ENCODE measurements around the gene OTOG.

Gene OTOG

DNA sequence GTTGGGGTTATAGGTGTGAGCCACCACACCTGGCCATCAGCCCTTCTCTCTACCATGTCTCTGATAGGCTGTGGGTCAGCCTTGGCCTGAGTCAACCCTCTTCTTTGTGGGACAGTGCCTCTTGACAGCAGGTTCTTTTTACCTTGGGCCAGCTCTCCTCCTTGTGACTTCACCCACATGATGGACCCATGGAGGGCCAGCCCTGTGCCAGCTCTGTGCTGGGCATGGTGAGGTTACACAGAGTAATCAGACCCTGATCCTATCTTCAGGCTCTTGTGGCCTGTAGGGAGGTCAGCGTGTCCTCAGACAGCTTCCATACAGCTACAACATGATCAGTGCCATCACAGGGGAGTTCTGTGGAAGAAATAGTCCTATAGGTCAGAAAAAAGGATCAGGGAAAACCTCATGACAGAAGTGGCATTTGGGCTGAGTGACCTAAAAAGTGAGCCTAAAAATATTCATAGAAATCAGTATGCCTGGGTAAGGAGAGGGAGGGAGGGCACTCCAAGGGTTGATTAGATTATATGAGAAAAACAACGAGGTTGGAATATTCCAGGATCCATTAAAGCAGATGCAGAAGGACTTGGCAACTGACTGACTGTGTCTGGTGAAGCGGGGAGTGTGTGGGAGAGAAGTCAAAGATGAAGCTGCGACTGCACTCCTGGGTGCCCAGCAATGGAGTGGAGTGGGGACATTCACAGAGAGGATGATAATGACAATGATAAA, 17.1 kb downstream of the OTOG start:
- no peak for DNase-seq

DNA sequence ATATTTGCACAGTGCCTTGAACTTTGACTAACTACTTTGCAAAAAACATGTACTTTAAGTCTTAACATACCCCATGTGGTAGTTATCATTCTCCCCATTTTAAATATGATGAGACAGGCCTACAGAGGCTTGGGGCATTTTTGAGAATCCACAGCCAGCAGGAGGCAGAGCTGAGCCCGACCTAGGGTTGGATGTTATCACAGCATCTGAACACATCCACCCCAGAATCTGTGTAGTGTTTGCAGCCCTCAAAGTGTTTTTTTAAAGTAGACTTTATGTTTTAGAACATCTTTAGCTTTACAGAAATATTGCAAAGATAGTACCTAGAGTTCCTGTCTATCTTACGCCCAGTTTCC, 17.6 kb downstream of the OTOG start:
- DNase-seq = no peak

DNA sequence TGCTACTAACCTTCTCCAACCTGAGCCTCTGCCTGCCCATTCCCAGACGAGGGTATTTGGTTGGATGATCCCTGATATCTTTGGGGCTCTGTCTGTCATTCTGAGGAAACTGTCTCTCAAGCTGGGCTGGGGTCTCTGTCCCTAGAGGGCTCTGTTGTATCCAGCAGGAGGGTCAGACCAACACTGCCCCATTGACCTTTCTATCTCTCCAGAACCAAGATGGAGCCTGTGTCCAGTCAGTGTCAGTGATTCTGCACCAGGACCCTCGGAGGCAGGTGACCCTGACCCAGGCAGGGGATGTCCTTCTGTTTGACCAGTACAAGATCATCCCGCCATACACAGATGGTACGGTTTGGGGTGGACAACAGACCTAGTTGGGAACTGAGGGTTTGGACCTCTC, 21.9 kb downstream of the OTOG start:
- no peak for DNase-seq

DNA sequence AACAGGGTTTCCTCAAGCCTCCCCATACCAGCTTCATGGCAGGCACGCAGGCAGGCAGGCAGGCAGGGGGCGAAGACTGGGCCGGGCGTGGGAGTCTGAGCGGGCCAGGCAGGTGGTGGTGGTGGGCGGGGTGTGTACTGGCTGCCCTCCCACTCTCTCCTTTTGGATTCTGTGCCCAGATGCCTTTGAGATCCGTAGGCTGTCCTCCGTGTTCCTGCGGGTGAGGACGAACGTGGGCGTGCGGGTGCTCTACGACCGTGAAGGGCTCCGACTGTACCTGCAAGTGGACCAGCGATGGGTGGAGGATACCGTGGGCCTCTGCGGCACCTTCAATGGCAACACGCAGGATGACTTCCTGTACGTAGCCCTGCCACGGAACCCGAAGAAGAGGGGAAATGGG, 23.0 kb downstream of the OTOG start:
- DNase-seq = no peak

DNA sequence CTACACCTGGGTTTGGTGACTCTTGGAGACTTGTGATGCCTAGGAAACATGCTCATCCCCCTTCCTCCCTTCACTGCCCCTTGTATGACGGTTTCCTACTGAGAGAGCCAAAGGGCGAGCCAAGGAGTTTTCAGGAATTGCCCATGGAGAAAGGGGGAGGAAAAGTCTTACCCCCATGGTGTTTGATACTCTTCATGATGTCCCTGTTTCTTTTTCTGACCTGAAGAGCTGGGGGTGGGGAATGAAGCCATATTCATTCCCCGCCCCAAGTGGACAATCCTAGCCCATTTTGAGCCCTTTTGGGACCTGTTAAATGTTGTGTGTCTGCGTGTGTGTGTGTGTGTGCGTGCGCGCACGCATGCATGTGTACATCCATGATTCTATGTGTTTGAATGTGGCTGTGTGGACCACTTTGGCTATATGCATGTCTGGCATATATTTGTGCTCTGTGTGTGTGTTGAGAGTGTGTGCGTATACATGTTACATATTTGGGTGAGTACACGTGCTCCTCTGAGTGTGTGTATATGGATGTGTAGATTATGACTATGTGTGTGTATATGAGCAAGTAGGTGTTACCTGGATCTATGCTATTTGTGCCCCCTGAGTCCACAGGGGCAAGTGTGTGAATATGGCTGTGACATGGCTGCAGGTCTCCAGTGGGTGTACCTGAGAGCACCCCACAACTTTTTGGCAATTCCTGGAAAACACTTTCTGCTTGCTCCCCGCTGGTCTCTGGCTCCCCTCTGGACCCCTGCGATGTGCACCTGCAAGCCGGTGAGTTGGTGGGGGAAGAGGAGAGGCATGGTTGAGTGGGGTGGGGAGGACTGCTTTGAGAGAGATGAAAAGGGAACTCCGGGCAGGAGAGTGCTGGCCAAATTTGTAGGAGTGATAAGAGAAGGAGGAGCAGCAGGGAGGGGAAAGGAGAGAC, 24.6 kb downstream of the OTOG start:
- DNase-seq = no peak

DNA sequence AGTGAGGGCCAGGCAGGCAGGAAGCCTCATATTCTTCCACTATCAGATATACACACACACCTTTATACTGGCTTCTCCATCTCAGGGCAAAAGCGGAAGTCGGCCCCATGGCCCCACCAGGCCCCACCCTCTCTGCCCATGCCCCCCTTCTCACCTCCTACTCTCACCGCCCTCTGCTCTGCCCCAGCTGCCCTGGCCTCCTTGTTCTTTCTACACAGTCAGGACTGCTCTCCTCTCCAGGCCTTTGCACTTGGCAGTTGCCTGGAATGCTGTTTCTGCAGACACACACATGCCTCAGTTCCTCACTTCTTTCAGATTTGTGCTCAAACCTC, 25.3 kb downstream of the OTOG start:
- no peak for DNase-seq

DNA sequence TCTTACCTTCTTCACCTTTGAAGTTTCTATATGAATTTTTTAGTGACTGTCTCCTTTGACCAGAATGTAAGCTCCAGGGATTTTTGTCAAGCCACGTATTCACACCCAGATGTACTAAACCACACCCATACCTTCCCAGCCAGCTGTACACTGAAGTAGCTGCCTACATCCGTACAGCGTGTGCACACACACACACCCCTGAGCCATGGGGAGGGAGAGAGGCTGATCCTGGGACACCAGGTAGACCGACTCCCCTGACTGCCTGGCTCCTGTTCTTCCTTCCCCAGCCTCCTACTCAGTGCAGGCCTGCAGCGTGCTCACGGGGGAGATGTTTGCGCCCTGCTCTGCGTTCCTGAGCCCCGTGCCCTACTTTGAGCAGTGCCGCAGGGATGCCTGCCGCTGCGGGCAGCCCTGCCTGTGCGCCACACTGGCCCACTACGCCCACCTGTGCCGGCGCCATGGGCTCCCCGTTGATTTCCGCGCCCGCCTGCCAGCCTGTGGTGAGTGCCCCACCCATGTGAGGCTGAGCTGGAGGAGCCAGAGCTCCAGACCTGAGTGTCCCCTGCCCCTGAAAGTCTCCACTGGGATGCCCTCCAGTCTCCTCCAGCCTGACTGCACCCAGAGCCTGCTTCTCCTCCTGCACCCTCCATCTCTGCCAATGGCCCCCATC, 25.9 kb downstream of the OTOG start:
- no peak for DNase-seq

DNA sequence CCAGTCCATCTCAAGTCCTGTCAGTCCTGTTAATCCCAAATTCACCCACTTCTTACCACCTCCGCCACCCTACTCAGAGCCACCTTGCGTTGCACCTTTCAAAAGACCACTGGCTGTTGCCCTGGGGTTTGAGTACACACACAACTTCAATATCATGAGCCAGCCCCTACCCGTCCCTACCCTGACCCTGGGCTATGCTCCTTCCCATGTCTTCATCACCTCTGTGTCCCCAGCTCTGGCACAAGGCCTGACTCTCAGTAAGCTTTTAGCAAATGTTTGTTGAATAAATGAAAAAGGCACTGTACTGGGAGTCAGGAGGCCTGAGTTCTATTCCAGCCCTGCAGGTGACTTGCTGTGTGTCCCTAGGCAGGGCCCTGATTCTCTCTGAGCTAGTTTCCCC, 26.5 kb downstream of the OTOG start:
- no peak for DNase-seq

DNA sequence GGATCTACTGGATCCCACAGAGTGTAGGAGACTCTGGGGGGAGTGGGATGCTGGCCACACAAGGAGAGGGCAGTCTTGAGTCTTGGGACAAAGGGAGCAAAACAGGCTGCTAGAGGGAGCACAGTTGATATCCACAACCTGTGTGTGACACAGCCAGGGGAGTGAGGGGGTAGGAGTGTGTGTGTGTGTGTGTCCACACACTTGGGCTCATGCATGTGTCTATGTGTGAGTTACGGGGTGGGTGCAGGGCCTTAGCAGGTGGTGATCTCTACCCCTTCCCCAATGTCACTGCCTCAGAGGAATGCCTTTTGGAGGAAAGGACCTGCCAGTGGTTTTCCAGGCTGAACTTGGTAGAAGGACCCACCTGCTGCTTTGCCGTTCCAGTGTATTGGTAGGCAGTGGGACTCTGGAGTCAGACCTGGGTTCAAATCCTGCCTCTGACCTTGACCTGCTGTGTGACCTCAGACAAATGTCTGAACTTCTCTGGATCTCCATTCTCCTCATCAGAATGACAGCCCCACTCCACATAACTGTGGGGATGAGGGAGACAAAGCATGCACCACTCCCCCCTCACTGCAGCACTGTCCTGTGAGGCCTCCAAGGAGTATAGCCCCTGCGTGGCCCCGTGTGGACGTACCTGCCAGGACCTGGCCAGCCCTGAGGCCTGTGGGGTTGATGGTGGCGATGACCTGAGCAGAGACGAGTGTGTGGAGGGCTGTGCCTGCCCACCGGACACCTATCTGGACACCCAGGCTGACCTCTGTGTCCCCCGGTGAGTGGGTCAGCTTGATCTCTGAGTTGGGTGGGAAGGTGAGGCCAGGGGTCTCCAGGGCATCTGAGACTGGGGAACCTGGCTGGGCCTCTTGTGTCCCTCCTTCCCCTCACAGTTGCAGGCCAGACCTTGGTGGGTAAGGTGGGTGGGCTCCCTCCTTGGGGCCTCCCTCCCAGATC, 27.4 kb downstream of the OTOG start:
- no peak for DNase-seq

DNA sequence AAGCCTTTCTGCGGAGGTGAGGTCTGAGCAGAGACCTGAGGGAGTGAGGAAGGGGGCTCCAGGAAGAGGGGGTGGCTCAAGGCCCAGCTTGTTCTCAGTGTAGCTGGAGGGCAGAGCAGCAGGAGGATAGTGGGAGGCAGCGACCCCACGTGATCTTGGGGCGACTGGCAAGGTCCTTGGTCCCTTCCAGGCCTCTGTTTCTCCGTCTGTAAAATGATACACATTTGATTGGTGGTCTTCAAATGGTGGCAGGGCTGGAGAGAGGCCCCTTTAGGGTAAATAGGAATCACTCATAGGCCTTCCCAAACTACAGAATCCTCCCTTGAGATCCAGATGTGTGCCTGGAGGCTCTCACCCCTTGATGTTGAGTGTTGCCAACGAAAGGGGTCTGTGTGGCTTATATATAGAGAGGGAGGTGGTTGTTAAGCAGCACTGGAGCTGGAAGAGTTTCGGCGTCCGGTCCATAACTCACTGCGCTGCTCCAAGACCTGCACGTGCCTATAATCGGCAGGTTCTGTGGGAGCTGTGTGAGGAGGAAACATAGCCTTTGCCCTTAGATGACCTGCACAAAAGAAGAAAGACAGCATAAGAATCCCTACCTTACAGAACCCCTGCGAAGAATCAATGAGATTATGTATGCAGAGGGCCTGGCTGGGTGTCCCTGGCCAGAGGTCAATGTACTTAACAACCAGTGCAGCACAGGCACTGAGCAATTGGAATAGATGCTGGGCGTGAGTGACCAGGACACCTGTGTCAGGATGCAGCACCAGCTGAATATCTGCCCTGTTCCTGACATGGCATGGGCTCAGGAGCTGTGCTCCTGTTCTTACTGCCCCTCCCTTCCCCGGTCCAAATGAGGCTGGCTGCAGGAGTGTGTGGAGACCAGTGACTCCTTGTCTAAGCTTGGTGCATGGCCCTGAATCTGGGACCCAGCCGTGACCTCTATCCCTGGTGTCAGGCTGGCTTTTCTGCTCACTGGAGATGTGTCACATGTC, 28.7 kb downstream of the OTOG start:
- DNase-seq = no peak

DNA sequence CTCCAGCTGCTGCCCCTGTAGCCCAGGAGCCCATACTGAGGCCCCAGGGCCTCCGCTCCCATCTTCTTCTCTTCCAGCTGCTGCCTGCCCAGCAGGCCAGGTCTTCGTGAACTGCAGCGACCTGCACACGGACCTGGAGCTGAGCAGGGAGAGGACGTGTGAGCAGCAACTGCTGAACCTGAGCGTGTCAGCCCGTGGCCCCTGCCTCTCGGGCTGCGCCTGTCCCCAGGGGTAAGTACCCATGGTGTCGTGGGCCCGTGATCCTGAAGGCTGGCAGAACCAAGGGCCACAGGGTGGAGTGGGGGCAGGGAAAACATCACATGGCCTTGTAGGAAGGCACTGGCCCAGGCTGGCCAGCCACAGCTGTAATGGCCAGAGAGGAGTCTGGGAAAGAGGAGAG, 31.2 kb downstream of the OTOG start:
- no peak for DNase-seq

DNA sequence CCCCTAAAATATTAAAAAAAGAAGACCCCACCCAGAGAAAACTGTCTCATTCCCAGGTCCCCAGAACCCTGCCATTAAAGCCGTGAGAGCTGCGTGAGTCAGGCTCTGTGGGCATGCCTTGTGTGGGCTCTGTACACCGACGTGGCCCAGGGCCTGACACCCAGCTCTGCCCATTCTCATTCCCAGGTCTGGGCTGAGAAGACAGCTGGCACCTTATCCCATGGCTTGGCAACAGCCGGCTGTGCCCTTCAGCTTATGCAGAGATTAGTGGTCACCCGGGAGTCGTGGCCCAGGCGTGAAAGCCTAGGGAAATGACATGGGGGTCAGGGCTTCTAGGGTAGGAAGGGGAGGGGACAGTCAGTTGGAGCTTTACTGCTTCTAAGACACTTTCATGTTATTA, 31.9 kb downstream of the OTOG start:
- DNase-seq = no peak

DNA sequence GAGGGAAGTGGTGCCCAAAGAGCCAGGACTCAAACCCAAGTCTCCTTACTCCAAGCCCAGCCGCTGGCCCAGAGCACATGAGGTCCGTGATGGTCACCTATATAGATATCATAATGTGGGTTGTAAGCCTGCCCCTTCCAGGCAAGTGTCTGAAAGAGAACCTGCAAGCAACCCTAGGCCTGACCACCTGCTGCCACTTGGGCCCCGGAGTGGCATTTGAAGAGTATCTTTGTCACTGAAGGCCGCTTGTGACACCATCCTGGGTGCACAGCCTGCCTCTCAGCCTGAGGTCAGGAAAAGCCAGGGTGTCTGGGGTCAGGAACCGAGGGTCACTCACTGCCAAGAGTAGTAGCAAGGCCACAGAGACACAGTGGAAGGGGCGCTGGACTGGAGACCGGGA, 32.4 kb downstream of the OTOG start:
- DNase-seq = no peak

DNA sequence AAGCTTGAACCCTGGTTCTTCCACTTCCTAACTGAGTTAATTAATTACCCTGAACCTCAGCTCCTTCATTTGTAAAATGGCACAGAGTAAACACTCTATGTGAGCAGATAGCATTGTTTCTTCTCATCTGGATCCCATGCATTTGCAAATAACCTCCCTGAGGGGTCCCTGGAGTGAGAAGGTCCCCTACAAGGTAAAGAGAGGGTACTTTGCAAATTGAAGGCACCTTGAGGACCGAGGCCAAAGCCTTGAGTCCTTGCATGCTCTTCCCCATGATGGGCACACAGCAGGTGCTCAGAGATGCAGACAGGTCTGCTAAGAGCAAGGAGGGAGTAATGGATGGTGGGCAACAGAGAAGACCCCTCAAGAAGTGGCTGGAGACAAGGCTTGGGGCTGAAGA, 33.2 kb downstream of the OTOG start:
- no peak for DNase-seq

DNA sequence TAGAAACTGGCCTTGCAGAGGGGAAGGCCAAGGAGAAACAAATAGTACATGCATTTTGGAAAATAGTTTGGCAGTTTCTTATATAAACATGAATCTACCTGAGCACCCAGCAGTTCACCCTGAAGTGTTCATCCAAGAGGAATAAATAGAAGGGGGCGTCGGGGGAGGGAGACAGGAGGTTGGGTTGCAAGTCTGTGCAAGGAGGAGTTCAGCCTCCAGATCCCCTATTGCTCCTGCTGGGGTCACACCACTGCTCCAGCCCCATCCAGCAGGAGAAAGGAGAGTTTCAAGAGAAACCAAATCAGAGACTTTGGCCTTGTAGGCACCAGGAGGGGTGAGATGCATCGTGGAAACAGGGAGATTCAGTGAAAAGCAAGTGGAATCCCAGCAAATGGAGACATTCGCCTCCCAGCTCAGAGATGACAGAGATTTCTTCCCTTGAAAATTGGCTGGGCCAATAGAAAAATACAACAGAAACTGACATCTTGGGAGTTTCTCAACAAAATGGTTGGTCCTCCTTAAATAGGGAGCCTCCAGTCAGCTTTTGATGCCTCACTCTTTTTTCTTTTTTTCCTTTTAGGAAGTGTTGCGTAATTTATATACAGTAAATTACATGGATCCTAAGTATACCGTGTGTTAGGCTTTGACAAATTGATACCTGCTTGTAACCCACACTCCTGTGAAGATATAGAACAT, 34.1 kb downstream of the OTOG start:
- DNase-seq = no peak

DNA sequence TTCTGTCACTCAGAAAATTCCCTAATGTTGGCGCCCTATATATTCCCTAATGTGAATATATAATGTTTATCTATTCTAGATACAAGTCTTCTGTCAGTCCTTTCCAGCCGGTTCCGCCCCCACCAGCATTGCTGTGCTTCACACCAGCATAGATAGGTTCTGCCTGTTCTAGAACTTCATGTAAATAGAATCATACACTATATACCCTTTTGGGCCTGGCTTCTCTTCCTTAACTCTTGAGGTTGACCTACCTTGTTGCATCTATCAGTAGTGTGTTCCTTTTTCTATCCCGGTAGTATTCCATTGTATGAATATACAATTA, 34.6 kb downstream of the OTOG start:
- no peak for DNase-seq

DNA sequence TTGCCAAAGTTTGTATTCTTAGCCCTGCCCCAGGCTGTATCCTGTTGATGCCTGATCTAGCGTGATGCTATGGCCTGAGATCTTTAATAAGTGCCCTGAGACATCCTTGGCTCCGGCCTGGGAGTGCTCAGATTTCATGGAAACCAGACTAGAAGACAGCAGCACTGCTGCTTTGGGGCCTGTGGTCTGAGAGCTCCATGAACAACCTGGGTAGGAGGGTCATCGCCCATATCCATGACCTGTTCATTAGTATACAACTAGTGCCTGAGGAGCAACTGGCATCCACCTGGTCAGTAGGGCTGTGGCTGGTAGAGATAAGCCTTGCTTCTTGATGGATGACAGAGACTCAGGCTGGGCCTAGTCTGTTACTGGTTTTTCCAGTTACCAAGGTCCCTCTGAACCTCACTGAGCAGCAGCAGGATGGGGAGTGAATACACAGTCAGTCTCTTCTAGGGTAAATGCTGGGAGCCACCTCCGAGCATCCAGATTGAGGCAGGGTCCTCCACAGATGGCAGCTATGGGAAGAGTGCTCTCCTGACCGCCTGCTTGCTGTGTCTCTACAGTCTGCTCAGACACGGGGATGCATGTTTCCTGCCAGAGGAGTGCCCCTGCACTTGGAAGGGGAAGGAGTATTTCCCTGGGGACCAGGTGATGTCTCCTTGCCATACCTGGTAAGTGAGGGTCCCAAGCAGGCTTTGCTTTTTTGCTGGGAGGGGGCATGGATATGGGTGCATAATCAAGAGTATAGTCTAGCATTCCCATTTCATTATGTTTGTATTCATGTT, 39.0 kb downstream of the OTOG start:
- DNase-seq = no peak

DNA sequence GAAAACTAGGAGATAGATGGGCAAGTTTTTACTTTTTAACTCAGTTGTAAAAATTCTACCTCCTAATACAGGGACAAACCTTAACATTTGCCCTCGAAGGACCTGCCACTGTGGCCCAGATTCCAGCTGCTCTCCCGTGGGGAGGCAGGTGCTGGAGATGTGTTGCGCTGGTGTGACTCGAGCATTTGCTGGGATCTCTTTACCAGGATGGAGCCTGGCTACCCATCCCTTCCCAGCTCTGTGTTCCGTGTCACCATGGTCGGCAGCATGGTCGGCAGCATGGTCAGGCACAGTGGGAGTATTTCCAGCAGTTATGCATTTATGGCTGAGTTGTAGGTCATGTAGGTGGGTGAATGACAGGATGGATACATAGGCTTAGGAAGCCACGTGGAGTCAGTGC, 41.1 kb downstream of the OTOG start:
- DNase-seq = no peak

DNA sequence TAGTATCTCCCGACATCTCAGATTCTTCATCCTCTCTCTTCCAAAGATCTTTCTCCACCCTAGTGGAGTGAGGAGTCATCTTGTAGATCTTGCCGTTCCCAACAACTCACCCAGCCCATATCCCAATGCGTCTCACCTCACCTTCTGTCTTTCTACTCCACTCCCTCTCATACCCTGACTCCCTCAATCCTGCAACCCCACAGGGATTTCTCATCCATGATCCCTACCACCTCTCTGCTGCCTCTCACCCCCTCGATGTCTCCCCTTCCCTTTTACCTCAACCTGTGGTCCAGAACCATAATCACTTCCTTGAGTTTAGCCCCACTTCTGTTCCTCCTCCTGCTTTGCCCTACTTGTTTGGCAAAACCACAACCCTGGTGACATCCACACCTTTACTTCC, 41.7 kb downstream of the OTOG start:
- no peak for DNase-seq

DNA sequence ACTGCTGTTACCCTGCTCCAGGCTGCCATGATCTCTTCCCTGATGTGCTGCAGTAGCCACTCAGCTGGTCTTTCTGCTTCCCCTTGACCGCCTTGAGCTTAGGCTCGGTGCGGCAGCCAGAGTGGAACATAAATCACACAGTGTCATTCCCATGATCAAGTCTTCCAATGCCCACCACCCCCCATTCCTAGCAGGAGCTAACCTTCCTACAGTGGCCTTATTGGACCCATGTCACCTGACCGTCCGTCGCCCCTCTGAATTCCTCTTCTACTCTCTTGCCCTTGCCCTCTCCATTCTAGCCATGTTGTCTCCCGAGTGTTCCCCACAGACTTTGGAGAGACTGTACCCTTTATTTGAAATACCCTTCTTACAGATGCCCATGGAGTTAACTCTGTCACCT, 43.4 kb downstream of the OTOG start:
- no peak for DNase-seq

Data from NCI-H2107 (cell line).